Spleen (tissue), 7 donors: ENCODE measurements around the gene ESR1.

Experiments used
- CTCF ChIP-seq, 11 experiments: fragments of 200-600 bp in 7 of 11; fragments of 450-650 bp in 4 of 11; sonication (generic) in 4 of 11; IDR thresholded peaks in 8 of 11; conservative IDR thresholded peaks in 3 of 11; 1 replicate in 7 of 11; 2 replicates in 4 of 11; pipeline versions ENCODE4 v1.4.0 to v1.8.0; 2016 to 2021; ENCODE audit warnings: antibody characterized with exemption in 11 of 11, inconsistent platforms in 4 of 11, mild to moderate bottlenecking in 1 of 11
- POLR2A ChIP-seq, 3 donors: fragments of 450-650 bp; IDR thresholded peaks; one replicate each; pipeline ENCODE4 v1.5.1; 2017; ENCODE audit warnings: antibody characterized with exemption in 3 of 3, mild to moderate bottlenecking in 1 of 3
- donor health status: DM: no; HTN: no; CAD: no; lungs with moderate emphysema.
- donor health status: DM: no; HTN: no; CAD: no.
- donor health status: DM: no; HTN: no; CAD: no.

GRCh38 chr6:152166497-152166896 is 359.0 kb downstream of the ESR1 start:
- TF ChIP-seq POLR2A (IDR thresholded peaks at IDR 0.05) (no peak), CTCF (IDR thresholded peaks at IDR 0.05 in 8 of 11, conservative IDR thresholded peaks at IDR 0.05 in 3 of 11) (no peak)
